ENCODE measurements around the gene SPOCK3. TPM values are rescaled to one million over a fixed set of nuclear protein-coding genes. Genes with fewer than 3 reads are reported as not detected.

SPOCK3 gene
- polyA plus RNA-seq, 2 of the 4 experiments (the other 2 are of a cell fraction): 0.15 to 0.61 TPM

DNA sequence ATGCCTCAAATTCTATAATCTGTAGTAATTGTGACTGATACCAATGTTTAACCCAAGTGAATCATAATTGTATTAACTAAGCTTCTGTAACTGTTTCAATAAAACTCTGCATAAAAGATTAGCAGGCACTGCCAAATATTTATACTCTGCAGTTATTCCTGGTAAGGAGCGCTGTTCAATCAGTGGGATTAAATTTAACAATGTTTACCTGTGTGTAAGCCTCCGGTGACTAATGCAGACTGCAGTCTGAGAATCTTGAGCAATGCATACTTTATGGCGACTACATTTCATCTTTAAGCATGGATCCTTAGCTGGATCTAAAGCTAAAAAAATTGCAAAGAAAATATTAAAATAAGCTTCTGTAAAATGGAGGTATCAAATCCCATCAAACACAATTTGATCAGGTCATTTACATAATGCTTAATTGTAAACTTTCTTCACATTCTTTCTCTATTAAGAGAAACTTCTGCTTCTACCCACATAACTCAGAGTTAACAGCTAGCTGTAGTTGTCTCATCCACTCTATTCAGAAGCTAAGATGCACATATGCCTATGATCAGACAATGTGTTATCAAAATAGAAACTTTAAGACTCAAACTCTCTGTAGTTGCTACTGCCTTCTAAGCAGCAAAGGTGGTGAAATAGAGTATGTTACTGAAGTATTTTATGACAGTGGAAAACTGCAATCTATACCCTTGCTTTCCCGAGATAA lies 234.0 kb downstream of the SPOCK3 start:
- ChIA-PET POLR2A (no interaction called here), CTCF (no interaction called here)
- H3K4me1 ChIP-seq: peaks cover 12% of the 10 kb centered on the region; the same call in 1 of the 3 replicates
- peak; percentile 38; the same call in 1 of the 2 replicates for TF ChIP-seq FOSL2 (IDR thresholded peaks at IDR 0.05)
- no peak for TF ChIP-seq FOSL2 (CRISPR knock-in tag; IDR thresholded peaks at IDR 0.05)
- no peak for TF ChIP-seq POLR2A (IDR thresholded peaks at IDR 0.05; ENCODE audit: low read length)
- TF ChIP-seq CEBPB (IDR thresholded peaks at IDR 0.05): peak; percentile 47 to 68; a peak in 3 of 4 replicates
- no peak for TF ChIP-seq TFCP2L1 (CRISPR knock-in tag; IDR thresholded peaks at IDR 0.05)
- peak; percentile 62 for TF ChIP-seq JUNB (IDR thresholded peaks at IDR 0.05)
- peak; percentile 52 for TF ChIP-seq GATA3 (IDR thresholded peaks at IDR 0.05; ENCODE audit: borderline replicate concordance)
- ATAC-seq: peak; percentile 68 to 70; a peak in 4 of 6 replicates
- no peaks in the 10 kb centered on the region for H3K9me3 ChIP-seq
- DNase-seq (ENCODE audit: low read depth in 1 of 2, low spot score in 1 of 2): peak in 1 of 2 experiments; percentile 41
- H3K4me2 ChIP-seq: peak overlapping the region; percentile 55
- H3K4me3 ChIP-seq: no peak overlapping the region
- 4% methylated on average over 4 of the region's 4 CpGs for WGBS (ENCODE audit: missing lambda C conversion rate)
- FAIRE-seq: no peak
- H3K27ac ChIP-seq: 0 out of 6 replicates have a peak overlapping the region, but pooled peaks of 1 of the 2 experiments have one; percentile 8

DNA sequence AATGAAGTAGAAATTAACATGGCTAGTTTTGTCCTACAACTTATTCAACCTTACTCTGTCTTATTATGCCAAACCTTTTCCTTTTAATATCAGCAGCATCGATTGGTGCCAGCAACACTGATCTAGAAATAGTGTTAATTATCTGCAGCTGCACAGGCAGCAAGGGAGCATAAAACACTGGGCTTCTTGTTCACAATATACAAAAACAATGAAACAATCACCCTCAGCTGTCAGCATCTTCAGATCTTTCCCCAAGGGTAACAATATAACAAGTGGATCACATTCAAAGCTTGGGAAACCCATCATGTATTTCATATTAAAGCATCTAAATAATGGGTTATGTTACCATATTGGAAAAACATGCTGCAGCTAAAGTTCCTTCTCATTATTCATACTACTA lies 238.1 kb downstream of the SPOCK3 start:
- POLR2A ChIA-PET: no interaction called here
- DNase-seq (ENCODE audit: low read depth in 1 of 2, low spot score in 1 of 2) (no peak), ATAC-seq (no peak), FAIRE-seq (no peak)
- no peaks in the 10 kb centered on the region for H3K9me3 ChIP-seq
- no peak overlapping the region for H3K4me2 ChIP-seq
- 5% methylated on average over 1 of the region's 1 CpG for WGBS (ENCODE audit: missing lambda C conversion rate)
- H3K4me1 ChIP-seq: peaks cover 12% of the 10 kb centered on the region; the same call in 1 of the 3 replicates
- no peak overlapping the region for H3K4me3 ChIP-seq
- H3K27ac ChIP-seq: no peak overlapping the region
- CTCF ChIA-PET: no interaction called here
- TF ChIP-seq NFE2L2 (conservative IDR thresholded peaks at IDR 0.05; ENCODE audit: low read length) (no peak), ZC3H11A (IDR thresholded peaks at IDR 0.05) (no peak), RFX5 (IDR thresholded peaks at IDR 0.05) (no peak), SREBF2 (IDR thresholded peaks at IDR 0.05) (no peak), ZFP36 (IDR thresholded peaks at IDR 0.05; ENCODE audit: borderline replicate concordance, partially characterized antibody) (no peak), HOXB13 (CRISPR knock-in tag; IDR thresholded peaks at IDR 0.05; ENCODE audit: low read depth) (no peak), MYC (IDR thresholded peaks at IDR 0.05; ENCODE audit: borderline replicate concordance, low read length) (no peak), TP53 (CRISPR knock-in tag; IDR thresholded peaks at IDR 0.05) (no peak), FOSL2 (IDR thresholded peaks at IDR 0.05) (no peak), FOSL2 (CRISPR knock-in tag; IDR thresholded peaks at IDR 0.05) (no peak), MAZ (IDR thresholded peaks at IDR 0.05; ENCODE audit: borderline replicate concordance, low read depth, low read length) (no peak), CHD2 (IDR thresholded peaks at IDR 0.05; ENCODE audit: low read length, partially characterized antibody) (no peak), HOXB5 (CRISPR knock-in tag; IDR thresholded peaks at IDR 0.05) (no peak), POLR2AphosphoS2 (conservative IDR thresholded peaks at IDR 0.05; ENCODE audit: low read length) (no peak)
- TF ChIP-seq, protein P1, sequence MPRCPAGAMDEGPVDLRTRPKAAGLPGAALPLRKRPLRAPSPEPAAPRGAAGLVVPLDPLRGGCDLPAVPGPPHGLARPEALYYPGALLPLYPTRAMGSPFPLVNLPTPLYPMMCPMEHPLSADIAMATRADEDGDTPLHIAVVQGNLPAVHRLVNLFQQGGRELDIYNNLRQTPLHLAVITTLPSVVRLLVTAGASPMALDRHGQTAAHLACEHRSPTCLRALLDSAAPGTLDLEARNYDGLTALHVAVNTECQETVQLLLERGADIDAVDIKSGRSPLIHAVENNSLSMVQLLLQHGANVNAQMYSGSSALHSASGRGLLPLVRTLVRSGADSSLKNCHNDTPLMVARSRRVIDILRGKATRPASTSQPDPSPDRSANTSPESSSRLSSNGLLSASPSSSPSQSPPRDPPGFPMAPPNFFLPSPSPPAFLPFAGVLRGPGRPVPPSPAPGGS (IDR thresholded peaks at IDR 0.05): no peak
- TF ChIP-seq, protein P2, sequence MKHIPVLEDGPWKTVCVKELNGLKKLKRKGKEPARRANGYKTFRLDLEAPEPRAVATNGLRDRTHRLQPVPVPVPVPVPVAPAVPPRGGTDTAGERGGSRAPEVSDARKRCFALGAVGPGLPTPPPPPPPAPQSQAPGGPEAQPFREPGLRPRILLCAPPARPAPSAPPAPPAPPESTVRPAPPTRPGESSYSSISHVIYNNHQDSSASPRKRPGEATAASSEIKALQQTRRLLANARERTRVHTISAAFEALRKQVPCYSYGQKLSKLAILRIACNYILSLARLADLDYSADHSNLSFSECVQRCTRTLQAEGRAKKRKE (CRISPR knock-in tag; IDR thresholded peaks at IDR 0.05; ENCODE audit: low read depth): no peak
- TF ChIP-seq, protein P3, sequence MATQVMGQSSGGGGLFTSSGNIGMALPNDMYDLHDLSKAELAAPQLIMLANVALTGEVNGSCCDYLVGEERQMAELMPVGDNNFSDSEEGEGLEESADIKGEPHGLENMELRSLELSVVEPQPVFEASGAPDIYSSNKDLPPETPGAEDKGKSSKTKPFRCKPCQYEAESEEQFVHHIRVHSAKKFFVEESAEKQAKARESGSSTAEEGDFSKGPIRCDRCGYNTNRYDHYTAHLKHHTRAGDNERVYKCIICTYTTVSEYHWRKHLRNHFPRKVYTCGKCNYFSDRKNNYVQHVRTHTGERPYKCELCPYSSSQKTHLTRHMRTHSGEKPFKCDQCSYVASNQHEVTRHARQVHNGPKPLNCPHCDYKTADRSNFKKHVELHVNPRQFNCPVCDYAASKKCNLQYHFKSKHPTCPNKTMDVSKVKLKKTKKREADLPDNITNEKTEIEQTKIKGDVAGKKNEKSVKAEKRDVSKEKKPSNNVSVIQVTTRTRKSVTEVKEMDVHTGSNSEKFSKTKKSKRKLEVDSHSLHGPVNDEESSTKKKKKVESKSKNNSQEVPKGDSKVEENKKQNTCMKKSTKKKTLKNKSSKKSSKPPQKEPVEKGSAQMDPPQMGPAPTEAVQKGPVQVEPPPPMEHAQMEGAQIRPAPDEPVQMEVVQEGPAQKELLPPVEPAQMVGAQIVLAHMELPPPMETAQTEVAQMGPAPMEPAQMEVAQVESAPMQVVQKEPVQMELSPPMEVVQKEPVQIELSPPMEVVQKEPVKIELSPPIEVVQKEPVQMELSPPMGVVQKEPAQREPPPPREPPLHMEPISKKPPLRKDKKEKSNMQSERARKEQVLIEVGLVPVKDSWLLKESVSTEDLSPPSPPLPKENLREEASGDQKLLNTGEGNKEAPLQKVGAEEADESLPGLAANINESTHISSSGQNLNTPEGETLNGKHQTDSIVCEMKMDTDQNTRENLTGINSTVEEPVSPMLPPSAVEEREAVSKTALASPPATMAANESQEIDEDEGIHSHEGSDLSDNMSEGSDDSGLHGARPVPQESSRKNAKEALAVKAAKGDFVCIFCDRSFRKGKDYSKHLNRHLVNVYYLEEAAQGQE (IDR thresholded peaks at IDR 0.05): no peak
- TF ChIP-seq, protein P4, sequence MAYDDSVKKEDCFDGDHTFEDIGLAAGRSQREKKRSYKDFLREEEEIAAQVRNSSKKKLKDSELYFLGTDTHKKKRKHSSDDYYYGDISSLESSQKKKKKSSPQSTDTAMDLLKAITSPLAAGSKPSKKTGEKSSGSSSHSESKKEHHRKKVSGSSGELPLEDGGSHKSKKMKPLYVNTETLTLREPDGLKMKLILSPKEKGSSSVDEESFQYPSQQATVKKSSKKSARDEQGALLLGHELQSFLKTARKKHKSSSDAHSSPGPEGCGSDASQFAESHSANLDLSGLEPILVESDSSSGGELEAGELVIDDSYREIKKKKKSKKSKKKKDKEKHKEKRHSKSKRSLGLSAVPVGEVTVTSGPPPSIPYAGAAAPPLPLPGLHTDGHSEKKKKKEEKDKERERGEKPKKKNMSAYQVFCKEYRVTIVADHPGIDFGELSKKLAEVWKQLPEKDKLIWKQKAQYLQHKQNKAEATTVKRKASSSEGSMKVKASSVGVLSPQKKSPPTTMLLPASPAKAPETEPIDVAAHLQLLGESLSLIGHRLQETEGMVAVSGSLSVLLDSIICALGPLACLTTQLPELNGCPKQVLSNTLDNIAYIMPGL (CRISPR knock-in tag; IDR thresholded peaks at IDR 0.05; ENCODE audit: borderline replicate concordance): no peak
- TF ChIP-seq, protein P5, sequence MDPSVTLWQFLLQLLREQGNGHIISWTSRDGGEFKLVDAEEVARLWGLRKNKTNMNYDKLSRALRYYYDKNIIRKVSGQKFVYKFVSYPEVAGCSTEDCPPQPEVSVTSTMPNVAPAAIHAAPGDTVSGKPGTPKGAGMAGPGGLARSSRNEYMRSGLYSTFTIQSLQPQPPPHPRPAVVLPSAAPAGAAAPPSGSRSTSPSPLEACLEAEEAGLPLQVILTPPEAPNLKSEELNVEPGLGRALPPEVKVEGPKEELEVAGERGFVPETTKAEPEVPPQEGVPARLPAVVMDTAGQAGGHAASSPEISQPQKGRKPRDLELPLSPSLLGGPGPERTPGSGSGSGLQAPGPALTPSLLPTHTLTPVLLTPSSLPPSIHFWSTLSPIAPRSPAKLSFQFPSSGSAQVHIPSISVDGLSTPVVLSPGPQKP (IDR thresholded peaks at IDR 0.05; ENCODE audit: low read depth, low read length): no peak
